HUES48 (cell line): ENCODE results near the gene COX4I2.

ENCODE experiments used
- H3K27ac ChIP-seq: one replicate; pipeline ENCODE4 v1.7.0; 2013; ENCODE audit warnings: low read depth, low read length, inconsistent platforms
- H3K27me3 ChIP-seq: 2 replicates; pipeline ENCODE4 v1.6.1; 2013; ENCODE audit warnings: mild to moderate bottlenecking, low read length; ENCODE audit not compliant: control insufficient read depth, insufficient read depth
- H3K36me3 ChIP-seq: 2 replicates; pipeline ENCODE4 v1.6.1; 2013; ENCODE audit warnings: low read length; ENCODE audit not compliant: control insufficient read depth, insufficient read depth
- H3K4me1 ChIP-seq: 2 replicates; pipeline ENCODE4 v1.6.1; 2013; ENCODE audit warnings: mild to moderate bottlenecking, low read length; ENCODE audit not compliant: control insufficient read depth, insufficient read depth
- H3K4me3 ChIP-seq: 2 replicates; pipeline ENCODE4 v1.5.1; 2013; ENCODE audit warnings: mild to moderate bottlenecking, low read depth, low read length
- H3K9ac ChIP-seq: 2 replicates; pipeline ENCODE4 v1.6.1; 2013; ENCODE audit warnings: mild to moderate bottlenecking, low read depth, low read length, moderate library complexity
- H3K9me3 ChIP-seq: 2 replicates; pipeline ENCODE4 v1.6.1; 2013; ENCODE audit warnings: low read length; ENCODE audit not compliant: control insufficient read depth, insufficient read depth

Gene COX4I2

DNA sequence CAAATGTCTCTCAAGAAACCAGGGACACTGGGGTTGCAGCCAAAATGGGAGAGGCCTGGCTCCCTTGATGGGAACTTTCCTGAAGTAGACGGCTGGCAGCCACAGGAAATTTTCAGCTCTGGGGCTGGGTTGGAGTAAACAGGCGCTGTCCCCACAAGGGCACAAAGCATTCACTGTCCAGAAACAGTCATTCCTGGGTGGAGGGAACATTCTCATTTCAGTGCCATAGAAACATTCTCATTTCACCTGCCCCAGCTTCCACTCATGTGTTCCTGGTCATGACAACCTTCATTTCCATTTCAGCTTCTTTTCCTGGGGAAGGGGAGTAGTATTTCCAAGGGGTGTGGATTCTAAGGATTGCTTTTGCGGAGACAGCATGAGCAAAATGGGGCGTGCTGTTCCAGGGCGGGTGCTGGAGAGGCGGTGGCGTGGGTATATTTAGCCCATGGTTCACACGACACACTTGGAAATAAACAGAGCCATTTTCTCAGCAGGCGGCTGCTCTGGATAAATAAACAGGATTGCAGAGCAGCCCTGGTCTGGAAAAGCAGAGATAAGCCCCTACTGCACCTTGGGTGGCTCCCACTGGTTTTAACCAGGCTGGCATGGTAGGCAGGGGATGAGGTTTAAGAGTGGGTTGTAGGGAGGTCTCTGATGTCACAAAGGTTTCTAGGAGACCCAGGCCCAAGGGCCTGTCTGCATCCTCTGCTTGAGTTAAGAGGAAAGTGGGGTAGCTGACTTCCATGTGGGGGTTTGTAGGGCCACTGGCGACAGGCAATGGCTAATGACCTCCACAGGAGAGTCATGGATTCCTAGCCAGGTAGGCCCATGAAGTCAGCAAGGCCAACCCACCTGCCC lies 32.9 kb downstream of the COX4I2 start:
- no peaks in the 10 kb centered on the region for H3K4me1 ChIP-seq
- H3K27me3 ChIP-seq: no peaks in the 10 kb centered on the region
- H3K27ac ChIP-seq: no peak overlapping the region
- H3K4me3 ChIP-seq: no peak overlapping the region
- peaks cover 12% of the 10 kb centered on the region for H3K36me3 ChIP-seq
- H3K9ac ChIP-seq: no peak overlapping the region
- no peaks in the 10 kb centered on the region for H3K9me3 ChIP-seq

DNA sequence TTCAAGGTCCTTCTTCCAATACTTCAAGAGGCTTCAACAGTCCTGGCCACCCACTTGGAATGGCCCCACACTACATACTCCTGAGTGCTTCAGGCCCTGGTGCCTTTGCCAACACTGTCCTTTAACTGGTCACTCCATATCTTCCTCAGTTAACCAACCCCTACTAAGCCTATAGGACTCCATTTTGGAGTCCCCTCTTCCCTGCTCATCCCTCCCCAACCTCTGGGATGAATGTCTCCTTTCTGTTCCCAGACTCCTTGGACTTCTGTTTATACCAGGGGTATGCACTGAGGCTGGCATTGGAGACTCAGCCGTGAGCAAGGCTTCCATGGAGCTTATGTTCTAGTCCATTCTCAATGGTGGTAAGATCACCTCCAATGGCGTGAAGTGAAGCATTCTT lies 33.6 kb downstream of the COX4I2 start:
- Histone ChIP-seq H3K36me3 (peaks cover 9% of the 10 kb centered on the region; the same call in 1 of the 2 replicates), H3K4me1 (no peaks in the 10 kb centered on the region), H3K27me3 (no peaks in the 10 kb centered on the region), H3K4me3 (no peak overlapping the region), H3K9ac (no peak overlapping the region), H3K9me3 (no peaks in the 10 kb centered on the region), H3K27ac (no peak overlapping the region)

DNA sequence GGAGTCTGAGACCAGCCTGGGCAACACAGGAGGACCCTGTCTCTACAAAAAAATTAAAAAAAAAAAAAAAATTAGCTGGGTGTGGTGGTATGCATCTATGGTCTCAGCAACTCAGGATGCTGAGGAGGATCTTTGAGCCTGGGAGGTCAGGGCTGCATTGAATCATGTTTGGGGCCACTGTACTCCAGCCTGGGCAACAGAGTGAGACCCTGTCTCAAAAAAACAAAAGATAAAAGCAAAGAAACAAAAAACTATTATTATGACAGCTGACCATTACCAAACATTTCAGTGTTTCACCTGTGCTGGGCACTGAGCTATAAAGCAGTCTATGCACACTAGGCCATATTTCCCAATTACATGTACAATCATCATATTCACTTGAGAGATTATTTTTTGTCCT lies 35.7 kb downstream of the COX4I2 start:
- Histone ChIP-seq H3K27me3 (no peaks in the 10 kb centered on the region), H3K36me3 (peaks cover 6% of the 10 kb centered on the region; the same call in 1 of the 2 replicates), H3K4me1 (peaks cover 2% of the 10 kb centered on the region; the same call in 1 of the 2 replicates), H3K9me3 (no peaks in the 10 kb centered on the region), H3K27ac (no peak overlapping the region), H3K9ac (no peak overlapping the region), H3K4me3 (no peak overlapping the region)

DNA sequence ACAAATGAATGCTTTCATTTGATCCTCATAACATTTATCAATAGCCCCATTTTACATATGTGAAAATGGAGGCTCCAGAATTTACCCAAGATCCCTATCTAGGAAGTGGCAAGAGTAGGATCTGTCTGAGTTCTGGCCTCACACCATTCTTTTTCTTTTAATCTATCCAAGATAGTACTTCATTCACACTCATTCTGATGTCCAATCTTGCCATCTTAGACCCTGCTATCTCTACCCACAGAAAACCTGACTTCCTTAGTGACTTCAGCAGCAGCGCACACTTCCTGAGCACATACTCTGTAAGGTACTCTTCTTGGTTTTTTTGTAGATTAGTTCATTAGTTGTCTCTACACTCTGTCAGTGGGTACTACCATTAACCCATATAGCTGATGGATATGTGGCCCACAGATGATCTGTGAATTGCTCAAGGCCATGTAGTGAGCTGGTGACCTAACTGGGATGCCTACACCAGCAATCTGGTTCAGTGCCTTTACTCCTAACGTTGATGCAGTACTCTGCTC lies 36.3 kb downstream of the COX4I2 start:
- Histone ChIP-seq H3K27ac (no peak overlapping the region), H3K9ac (no peak overlapping the region)

DNA sequence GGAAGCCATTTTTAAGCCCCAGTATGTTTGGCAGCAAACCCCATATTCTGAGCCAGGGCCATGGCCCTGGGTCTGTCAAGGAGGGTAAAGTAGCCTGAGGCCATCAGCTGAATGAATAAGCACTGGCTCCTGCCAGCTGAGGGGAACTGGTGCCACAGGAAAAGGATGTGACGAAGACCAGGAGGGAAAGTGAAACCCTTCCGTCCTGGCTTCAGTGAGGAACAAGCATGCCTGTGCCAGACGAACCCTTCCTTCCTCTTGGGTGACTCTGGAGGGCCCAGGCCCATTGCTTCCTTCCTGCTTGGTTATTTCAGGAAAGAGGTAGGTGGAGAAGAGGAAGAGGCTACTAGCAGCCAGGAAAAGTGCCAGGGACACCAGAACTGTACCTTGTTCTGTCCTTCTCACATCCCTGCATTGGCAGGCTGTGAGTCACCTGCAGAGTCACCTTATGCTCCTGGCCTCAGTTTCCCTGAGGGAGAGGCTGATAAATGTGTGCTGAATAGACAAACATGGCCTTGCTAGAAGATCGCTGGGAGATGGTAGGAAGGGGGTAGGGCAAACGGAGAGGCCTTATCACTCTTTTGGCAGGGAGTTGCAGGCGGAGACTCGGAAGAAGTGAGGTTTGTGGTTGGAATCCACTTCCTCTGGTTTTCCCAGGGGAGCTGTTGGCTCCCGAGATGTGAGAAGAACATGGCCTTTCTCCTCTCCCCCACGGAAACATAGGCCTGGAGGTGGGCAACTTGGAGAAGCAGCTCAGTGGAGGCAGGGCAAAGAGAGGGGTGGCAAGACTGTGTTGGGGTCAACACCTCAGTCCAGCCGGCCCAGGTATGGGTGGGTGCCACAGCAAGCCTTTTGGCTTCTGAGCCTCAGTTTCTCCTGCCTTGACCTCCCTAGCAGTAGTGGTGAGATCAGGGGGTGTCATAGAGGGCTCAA lies 37.4 kb downstream of the COX4I2 start:
- H3K27ac ChIP-seq: no peak overlapping the region
- peaks cover 14% of the 10 kb centered on the region; the same call in 1 of the 2 replicates for H3K36me3 ChIP-seq
- H3K9ac ChIP-seq: no peak overlapping the region
- H3K4me3 ChIP-seq: no peak overlapping the region
- H3K9me3 ChIP-seq: no peaks in the 10 kb centered on the region
- H3K4me1 ChIP-seq: peaks cover 13% of the 10 kb centered on the region
- H3K27me3 ChIP-seq: no peaks in the 10 kb centered on the region

More for the DNA sequence above, 36.3 kb downstream of the COX4I2 start:
- H3K9me3 ChIP-seq: no peaks in the 10 kb centered on the region
- peaks cover 10% of the 10 kb centered on the region; the same call in 1 of the 2 replicates for H3K36me3 ChIP-seq
- H3K4me1 ChIP-seq: peaks cover 7% of the 10 kb centered on the region
- H3K27me3 ChIP-seq: no peaks in the 10 kb centered on the region
- H3K4me3 ChIP-seq: no peak overlapping the region

DNA sequence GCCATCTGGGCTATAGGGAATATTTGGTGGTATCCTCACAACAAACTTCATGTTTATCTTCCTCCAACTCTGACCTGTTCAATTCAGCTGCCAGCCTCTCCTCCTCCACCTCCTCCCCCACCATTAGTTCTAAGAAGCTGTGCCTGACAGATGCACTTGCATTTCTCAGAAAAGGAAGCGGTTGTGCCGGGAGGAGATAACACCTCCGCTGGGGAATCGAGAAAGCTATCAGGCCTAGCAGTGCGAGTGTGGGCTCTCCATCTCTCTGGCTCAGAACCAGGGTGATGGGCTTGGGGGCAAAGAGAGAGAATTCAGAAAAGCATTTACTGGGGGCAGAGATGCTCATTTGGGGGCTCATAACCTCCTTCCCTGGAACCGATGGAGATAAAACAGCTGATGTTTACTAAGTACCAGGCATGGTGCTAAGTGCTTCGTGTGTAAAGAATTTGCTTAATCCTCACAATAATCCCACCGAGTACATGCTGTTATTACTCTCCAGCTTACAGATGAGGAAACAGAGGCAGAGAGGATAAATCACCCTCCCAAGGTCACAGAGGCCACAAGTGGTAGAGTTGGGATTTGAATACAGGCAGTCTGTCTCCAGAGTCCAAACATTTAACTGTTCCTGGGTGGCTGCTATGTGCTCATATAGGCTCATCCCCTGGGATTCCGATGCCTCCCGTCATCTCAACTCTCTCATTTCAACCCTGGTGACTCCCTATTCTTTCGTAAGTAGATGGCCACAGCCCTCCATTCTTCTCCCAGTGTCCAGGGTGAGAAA lies 38.3 kb downstream of the COX4I2 start:
- Histone ChIP-seq H3K9me3 (no peaks in the 10 kb centered on the region), H3K27me3 (no peaks in the 10 kb centered on the region), H3K27ac (no peak overlapping the region), H3K36me3 (peaks cover 14% of the 10 kb centered on the region; the same call in 1 of the 2 replicates), H3K4me3 (no peak overlapping the region), H3K4me1 (peaks cover 15% of the 10 kb centered on the region), H3K9ac (no peak overlapping the region)

DNA sequence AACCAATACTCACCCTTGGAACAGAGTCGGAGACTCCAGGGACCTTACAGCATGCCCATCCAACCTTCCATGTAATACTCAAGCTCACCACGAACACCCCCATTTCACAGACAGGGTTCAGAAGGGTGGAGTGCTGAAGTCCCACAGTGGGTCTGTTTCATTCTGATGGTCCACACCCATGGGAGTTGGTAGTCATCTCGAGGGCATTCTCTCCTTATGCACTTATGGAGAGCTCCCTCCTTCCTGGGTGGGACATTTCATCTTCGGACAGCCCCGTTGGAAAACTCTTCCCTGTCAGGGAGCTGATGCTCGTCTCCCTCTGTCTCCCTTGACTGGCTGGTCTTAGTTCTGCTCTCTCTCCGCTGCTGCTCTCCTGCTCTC lies 38.9 kb downstream of the COX4I2 start:
- Histone ChIP-seq H3K4me1 (peaks cover 15% of the 10 kb centered on the region), H3K9me3 (no peaks in the 10 kb centered on the region), H3K4me3 (no peak overlapping the region), H3K9ac (no peak overlapping the region), H3K36me3 (peaks cover 16% of the 10 kb centered on the region; the same call in 1 of the 2 replicates), H3K27ac (no peak overlapping the region), H3K27me3 (no peaks in the 10 kb centered on the region)

DNA sequence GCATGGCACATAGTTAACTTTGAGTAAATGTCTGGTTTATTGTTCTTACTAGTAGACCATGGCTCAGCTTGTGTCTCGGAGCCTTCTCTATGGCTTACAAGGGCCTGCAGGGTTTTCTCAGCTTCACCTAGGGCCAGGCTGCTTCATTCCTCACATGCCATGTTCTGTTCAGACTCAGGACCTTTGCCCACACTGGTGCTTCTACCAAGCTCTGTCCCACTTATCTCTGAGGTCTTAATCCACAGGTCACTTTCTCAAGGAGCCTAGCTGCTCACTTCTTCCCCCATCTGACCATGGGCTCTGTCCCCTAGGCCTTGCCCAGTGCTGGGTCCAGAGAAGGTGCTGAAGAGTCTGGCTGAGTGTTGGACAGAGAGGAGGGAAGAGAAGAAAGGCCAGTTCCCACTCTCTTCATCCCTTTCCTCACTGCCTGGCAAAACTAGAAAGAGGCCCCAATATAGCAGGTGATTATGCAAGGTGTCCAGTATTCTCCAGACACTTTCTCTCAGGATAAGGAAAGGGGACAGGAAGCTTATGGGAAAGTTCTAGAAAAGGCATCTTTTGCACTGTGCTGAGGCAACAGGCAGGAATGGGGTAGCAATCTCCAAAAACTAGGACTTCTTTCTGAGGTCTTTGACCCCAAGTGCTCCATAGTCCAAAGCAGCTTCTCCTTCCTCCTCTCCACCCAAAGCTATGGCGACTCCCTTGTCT lies 40.0 kb downstream of the COX4I2 start:
- no peaks in the 10 kb centered on the region for H3K9me3 ChIP-seq
- peaks cover 15% of the 10 kb centered on the region for H3K4me1 ChIP-seq
- peaks cover 17% of the 10 kb centered on the region; the same call in 1 of the 2 replicates for H3K36me3 ChIP-seq
- H3K27me3 ChIP-seq: no peaks in the 10 kb centered on the region
- H3K27ac ChIP-seq: no peak overlapping the region
- H3K4me3 ChIP-seq: no peak overlapping the region
- H3K9ac ChIP-seq: no peak overlapping the region

DNA sequence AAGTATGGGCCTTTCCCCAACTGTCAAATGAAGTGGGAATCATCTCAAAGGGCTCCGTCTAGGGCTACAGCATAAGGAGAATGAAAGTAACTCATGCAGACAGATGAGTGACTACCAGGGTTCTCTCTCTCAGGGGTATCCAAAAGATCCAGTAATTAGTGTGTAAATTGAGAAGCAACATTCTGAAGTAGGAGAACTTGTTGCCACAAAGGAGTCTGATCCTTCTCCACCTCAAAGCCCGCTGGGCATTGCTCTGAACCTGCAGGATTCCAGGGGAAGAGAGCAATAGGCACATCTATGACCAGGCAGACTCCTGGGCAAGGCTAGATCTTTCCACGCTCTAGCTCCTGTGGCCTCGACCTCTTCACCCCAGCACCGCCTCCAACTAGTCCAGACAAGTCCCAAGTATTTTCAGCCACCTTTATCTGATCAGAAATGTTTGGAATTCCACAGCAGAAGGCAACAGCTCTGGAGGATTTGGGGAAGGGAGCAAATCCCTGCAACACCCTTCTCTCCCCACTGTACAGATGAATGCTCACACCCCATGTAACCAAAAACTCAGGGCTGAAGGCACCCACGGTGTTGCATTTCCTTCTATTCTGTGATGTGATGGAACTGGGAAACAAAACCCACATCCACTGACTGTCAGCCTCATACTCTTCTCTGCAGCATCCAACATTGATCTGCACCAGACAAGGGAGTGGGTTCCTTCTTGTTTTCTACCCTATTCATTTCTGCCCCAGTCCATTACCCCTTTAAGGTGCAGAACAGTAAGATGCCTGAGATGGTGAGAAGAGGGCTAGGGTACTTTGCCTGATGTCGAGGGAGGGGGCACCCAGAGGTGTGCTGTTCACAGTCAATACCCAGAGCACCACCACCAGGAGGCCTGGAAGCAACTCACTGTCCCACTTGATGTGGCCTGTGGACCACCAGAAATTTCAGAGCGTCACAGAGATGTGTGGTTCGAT lies 41.0 kb downstream of the COX4I2 start:
- Histone ChIP-seq H3K4me3 (no peak overlapping the region), H3K27me3 (no peaks in the 10 kb centered on the region), H3K9ac (no peak overlapping the region), H3K4me1 (peaks cover 15% of the 10 kb centered on the region), H3K36me3 (peaks cover 17% of the 10 kb centered on the region; the same call in 1 of the 2 replicates), H3K27ac (peak overlapping the region; percentile 8), H3K9me3 (no peaks in the 10 kb centered on the region)
